Neural crest cell (in vitro differentiated cells): ENCODE results near the gene BTNL2. TPM values are rescaled to one million over a fixed set of nuclear protein-coding genes. Genes with fewer than 3 reads are reported as not detected.

Source experiments
- DNase-seq: peaks from one replicate; pipeline ENCODE4 v3.0.0; 2021; ENCODE audit warnings: low read depth, mixed read lengths, low spot score
- H3K27ac Mint-ChIP-seq: one replicate; pipeline ENCODE4 v1.8.0; 2021; ENCODE audit warnings: mild to moderate bottlenecking, mixed read lengths; ENCODE audit not compliant: unreplicated experiment
- H3K27me3 Mint-ChIP-seq: 2 replicates; pipeline ENCODE4 v1.8.0; 2021; ENCODE audit warnings: low read depth, mild to moderate bottlenecking, mixed read lengths
- H3K36me3 Mint-ChIP-seq: 2 replicates; pipeline ENCODE4 v1.8.0; 2021; ENCODE audit warnings: low read depth, mild to moderate bottlenecking, mixed read lengths
- H3K4me1 Mint-ChIP-seq: 2 replicates; pipeline ENCODE4 v1.8.0; 2021; ENCODE audit warnings: mixed read lengths
- H3K4me3 Mint-ChIP-seq: one replicate; pipeline ENCODE4 v1.8.0; 2021; ENCODE audit warnings: mild to moderate bottlenecking, mixed read lengths
- H3K9me3 Mint-ChIP-seq: 2 replicates; pipeline ENCODE4 v1.8.0; 2021; ENCODE audit warnings: mixed read lengths
- long read RNA-seq: library from polyadenylated mRNA; unstranded; transcript quantifications from one replicate; pipeline ENCODE4 v2.0.0, GENCODE V29; 2020
- total RNA-seq: library from RNA; stranded (reverse); gene quantifications from 2 replicates; pipeline ENCODE4 v1.2.1, GENCODE V29; 2021
- TF ChIP-seq, protein P1 (sequence below): fragments of 200-600 bp; sonication (generic); conservative IDR thresholded peaks from 2 replicates; pipeline ENCODE4 v1.5.0; 2021; ENCODE audit warnings: antibody characterized with exemption, mild to moderate bottlenecking

The BTNL2 gene
- total RNA-seq: not detected in 2 replicates
- long read RNA-seq: 0 reads

DNA sequence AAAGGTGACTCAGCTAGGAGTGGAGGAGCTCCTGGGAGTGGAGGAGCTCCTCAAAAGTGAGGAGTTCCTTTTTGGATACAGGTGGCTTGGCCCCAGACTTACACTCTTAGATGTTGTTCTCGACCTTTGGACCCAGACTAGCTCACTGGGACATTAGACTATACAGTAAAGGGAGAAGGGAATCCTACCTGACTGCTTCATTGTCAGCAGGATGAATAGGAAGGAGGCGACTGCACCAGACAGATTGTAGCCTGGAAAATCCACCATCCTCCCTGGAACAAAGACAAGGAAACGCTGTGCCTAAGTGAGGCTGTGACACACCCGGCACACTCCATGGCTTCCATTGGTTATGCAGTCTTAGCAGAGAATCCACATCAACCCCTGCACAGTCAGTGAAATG, at the start of gene BTNL2:
Gene BTNL2, minus strand, starts transcription at position 325 of the 400 bp plus-strand sequence. Its CDS starts 58 bp downstream, at position 267.
- H3K4me1 Mint-ChIP-seq: no peaks in the 10 kb centered on the region
- TF ChIP-seq, protein P1, sequence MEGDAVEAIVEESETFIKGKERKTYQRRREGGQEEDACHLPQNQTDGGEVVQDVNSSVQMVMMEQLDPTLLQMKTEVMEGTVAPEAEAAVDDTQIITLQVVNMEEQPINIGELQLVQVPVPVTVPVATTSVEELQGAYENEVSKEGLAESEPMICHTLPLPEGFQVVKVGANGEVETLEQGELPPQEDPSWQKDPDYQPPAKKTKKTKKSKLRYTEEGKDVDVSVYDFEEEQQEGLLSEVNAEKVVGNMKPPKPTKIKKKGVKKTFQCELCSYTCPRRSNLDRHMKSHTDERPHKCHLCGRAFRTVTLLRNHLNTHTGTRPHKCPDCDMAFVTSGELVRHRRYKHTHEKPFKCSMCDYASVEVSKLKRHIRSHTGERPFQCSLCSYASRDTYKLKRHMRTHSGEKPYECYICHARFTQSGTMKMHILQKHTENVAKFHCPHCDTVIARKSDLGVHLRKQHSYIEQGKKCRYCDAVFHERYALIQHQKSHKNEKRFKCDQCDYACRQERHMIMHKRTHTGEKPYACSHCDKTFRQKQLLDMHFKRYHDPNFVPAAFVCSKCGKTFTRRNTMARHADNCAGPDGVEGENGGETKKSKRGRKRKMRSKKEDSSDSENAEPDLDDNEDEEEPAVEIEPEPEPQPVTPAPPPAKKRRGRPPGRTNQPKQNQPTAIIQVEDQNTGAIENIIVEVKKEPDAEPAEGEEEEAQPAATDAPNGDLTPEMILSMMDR: no peak
- H3K4me3 Mint-ChIP-seq: no peak within 1 kb of the TSS
- DNase-seq: no peak
- no peaks in the 10 kb centered on the region for H3K9me3 Mint-ChIP-seq
- no peaks in the 10 kb centered on the region for H3K36me3 Mint-ChIP-seq
- no peak within 1 kb of the TSS for H3K27ac Mint-ChIP-seq
- H3K27me3 Mint-ChIP-seq: peaks cover 61% of the 10 kb centered on the region

- Mint-ChIP-seq H3K4me1 (no peaks in the 10 kb centered on the region), H3K36me3 (peaks cover 7% of the 10 kb centered on the region), H3K4me3 (no peak overlapping the region), H3K27ac (no peak overlapping the region), H3K27me3 (peaks cover 57% of the 10 kb centered on the region), H3K9me3 (peaks cover 6% of the 10 kb centered on the region)
- DNase-seq: no peak
- TF ChIP-seq, protein P1: no peak
Observed at GRCh38 chr6:32449088-32449736, 42.2 kb upstream of the BTNL2 start.

- peaks cover 11% of the 10 kb centered on the region for H3K9me3 Mint-ChIP-seq
- TF ChIP-seq, protein P1: no peak
Observed at GRCh38 chr6:32447932-32448331, 41.0 kb upstream of the BTNL2 start.

GRCh38 chr6:32445321-32445854, 38.4 kb upstream of the BTNL2 start:
- TF ChIP-seq, protein P1: no peak
- Mint-ChIP-seq H3K4me1 (no peaks in the 10 kb centered on the region), H3K4me3 (no peak overlapping the region), H3K27me3 (peaks cover 58% of the 10 kb centered on the region), H3K36me3 (no peaks in the 10 kb centered on the region), H3K9me3 (peaks cover 5% of the 10 kb centered on the region), H3K27ac (no peak overlapping the region)
- no peak for DNase-seq

More at GRCh38 chr6:32447932-32448331, 41.0 kb upstream of the BTNL2 start:
- Mint-ChIP-seq H3K4me3 (no peak overlapping the region), H3K36me3 (peaks cover 7% of the 10 kb centered on the region), H3K27me3 (peaks cover 67% of the 10 kb centered on the region), H3K4me1 (no peaks in the 10 kb centered on the region), H3K27ac (no peak overlapping the region)
- DNase-seq: no peak

- Mint-ChIP-seq H3K27ac (no peak overlapping the region), H3K4me1 (no peaks in the 10 kb centered on the region), H3K27me3 (peaks cover 55% of the 10 kb centered on the region), H3K36me3 (no peaks in the 10 kb centered on the region), H3K4me3 (no peak overlapping the region), H3K9me3 (peaks cover 10% of the 10 kb centered on the region)
- TF ChIP-seq, protein P1: no peak
- no peak for DNase-seq
Observed at GRCh38 chr6:32444433-32444832, 37.5 kb upstream of the BTNL2 start.
